PC-3 (cell line): Measurements from ENCODE around the gene TOMM22. TPM values are rescaled to one million over a fixed set of nuclear protein-coding genes. Genes with fewer than 3 reads are reported as not detected.
A peak's percentile ranks its signal among the peaks of the same experiment; 100 is the strongest.

Experiments used
- ATAC-seq: fragments of 200-7000 bp; cut with Tn5 transposase; 2 replicates; pipeline ENCODE4 v1.9.1; 2020; ENCODE audit warnings: mild to moderate bottlenecking, moderate library complexity
- BruUV-seq: library from RNA; stranded (reverse); fragments of 400-500 nt; replicated peaks from 2 replicates; lab custom pipeline; 2021; lab: Mats Ljungman, UMichigan
- CTCF ChIA-PET: fragments of 300-600 bp; sonication (Branson Sonifier 250); formaldehyde crosslinking; loops from one replicate; lab custom pipeline; 2022; ENCODE audit warnings: antibody characterized with exemption; lab: Charles Lee
- POLR2A ChIA-PET: fragments of 300-600 bp; sonication (Branson Sonifier 250); formaldehyde crosslinking; loops from one replicate; lab custom pipeline; 2022; ENCODE audit warnings: antibody characterized with exemption; ENCODE audit not compliant: unreplicated experiment; lab: Charles Lee
- DNase-seq: peaks from one replicate; pipeline ENCODE4 v3.0.0-alpha.2; 2015
- H2AFZ ChIP-seq: fragments of 300-600 bp; sonication (generic); 2 replicates; pipeline ENCODE4 v1.6.0; 2016; ENCODE audit warnings: antibody characterized with exemption, low read length
- H3F3A ChIP-seq: fragments of 300-600 bp; sonication (generic); one replicate; pipeline ENCODE4 v1.6.0; 2017; ENCODE audit warnings: antibody characterized with exemption, low read length, control low read depth, mild to moderate bottlenecking; ENCODE audit not compliant: unreplicated experiment
- H3K27ac ChIP-seq: fragments of 300-600 bp; sonication (generic); 2 replicates; pipeline ENCODE4 v1.5.1; 2016; ENCODE audit warnings: mild to moderate bottlenecking, low read length
- H3K27me3 ChIP-seq: fragments of 300-600 bp; sonication (generic); 2 replicates; pipeline ENCODE4 v1.6.1; 2016; ENCODE audit warnings: low read length, mixed read lengths
- H3K36me3 ChIP-seq: fragments of 300-600 bp; sonication (generic); 2 replicates; pipeline ENCODE4 v1.6.1; 2016; ENCODE audit warnings: low read depth, mixed run types, low read length, mixed read lengths
- H3K4me1 ChIP-seq: fragments of 300-600 bp; sonication (generic); 2 replicates; pipeline ENCODE4 v1.5.1; 2016; ENCODE audit warnings: low read length; ENCODE audit not compliant: insufficient read depth
- H3K4me2 ChIP-seq: fragments of 300-600 bp; sonication (generic); 2 replicates; pipeline ENCODE4 v1.6.0; 2016; ENCODE audit warnings: low read length
- H3K4me3 ChIP-seq: fragments of 300-600 bp; sonication (generic); 2 replicates; pipeline ENCODE4 v1.5.1; 2016; ENCODE audit warnings: mild to moderate bottlenecking, low read length, mixed read lengths
- H3K79me2 ChIP-seq: fragments of 300-600 bp; sonication (generic); 2 replicates; pipeline ENCODE4 v1.6.1; 2017; ENCODE audit warnings: low read length, mixed read lengths
- H3K9ac ChIP-seq: fragments of 300-600 bp; sonication (generic); 2 replicates; pipeline ENCODE4 v1.6.0; 2016; ENCODE audit warnings: mild to moderate bottlenecking, low read length
- H3K9me2 ChIP-seq: fragments of 300-600 bp; sonication (generic); replicated peaks from 2 replicates; pipeline ENCODE4 v1.6.1; 2016; ENCODE audit warnings: mixed run types, low read length, mixed read lengths
- H3K9me3 ChIP-seq: fragments of 300-600 bp; sonication (generic); 2 replicates; pipeline ENCODE4 v1.6.1; 2016; ENCODE audit warnings: low read length, mixed read lengths
- H4K20me1 ChIP-seq: fragments of 300-600 bp; sonication (generic); 2 replicates; pipeline ENCODE4 v1.6.1; 2016; ENCODE audit warnings: low read length, mixed read lengths
- CTCF ChIP-seq: fragments of 300-600 bp; sonication (generic); conservative IDR thresholded peaks from 2 replicates; pipeline ENCODE4 v1.5.1; 2017; ENCODE audit warnings: antibody characterized with exemption, low read depth, mild to moderate bottlenecking, low read length
- EZH2 ChIP-seq: fragments of 300-600 bp; sonication (generic); IDR thresholded peaks from one replicate; pipeline ENCODE4 v1.6.1; 2017; ENCODE audit warnings: antibody characterized with exemption, mild to moderate bottlenecking, low read length; ENCODE audit not compliant: unreplicated experiment
- EZH2phosphoT487 ChIP-seq: fragments of 300-600 bp; sonication (generic); IDR thresholded peaks from 2 replicates; pipeline ENCODE4 v1.6.1; 2018; ENCODE audit warnings: mild to moderate bottlenecking, antibody characterized with exemption, low read length, borderline replicate concordance
- intact Hi-C: fragments of 100-400 bp; cut with micrococcal nuclease; formaldehyde crosslinking; loops from 2 replicates; pipeline ENCODE4 v1.9.0; 2023
- total RNA-seq: library from RNA; depleted of rRNA; stranded (reverse); fragments of >200 nt; gene quantifications from 2 replicates; pipeline ENCODE4 v1.2.3, GENCODE V29; 2014

TOMM22 gene
- total RNA-seq, 1 experiment from 2014 or later, result 82.3 TPM

GRCh38 chr22:38699784-38700183 lies 18.0 kb downstream of the TOMM22 start:
- peak overlapping the region; percentile 76 for H3K27ac ChIP-seq
- H3K27me3 ChIP-seq, result no peaks in the 10 kb centered on the region
- H3K9me2 ChIP-seq, result no peaks in the 10 kb centered on the region
- no peak overlapping the region for H2AFZ ChIP-seq
- CTCF ChIA-PET, result no interaction called here
- TF ChIP-seq CTCF (no peak), EZH2phosphoT487 (no peak), EZH2 (no peak)
- ATAC-seq, result no peak
- intact Hi-C loops, result no loop called here
- H3F3A ChIP-seq, result peaks cover 14% of the 10 kb centered on the region
- H3K36me3 ChIP-seq, result no peaks in the 10 kb centered on the region
- H3K79me2 ChIP-seq, result peaks cover 52% of the 10 kb centered on the region
- peak overlapping the region; percentile 85 for H3K4me3 ChIP-seq
- POLR2A ChIA-PET, result no interaction called here
- H3K4me1 ChIP-seq, result peaks cover 39% of the 10 kb centered on the region
- TSS peak; percentile 83 for BruUV-seq
- H3K9ac ChIP-seq, result peak overlapping the region; percentile 97
- H4K20me1 ChIP-seq, result peaks cover 23% of the 10 kb centered on the region
- peak; percentile 27 for DNase-seq
- H3K9me3 ChIP-seq, result no peaks in the 10 kb centered on the region
- peak overlapping the region; percentile 94 for H3K4me2 ChIP-seq

- peak; percentile 23 for ATAC-seq
- Histone ChIP-seq H3K27ac (peak overlapping the region; percentile 76), H3K27me3 (no peaks in the 10 kb centered on the region), H3K9me2 (no peaks in the 10 kb centered on the region), H3K4me2 (peak overlapping the region; percentile 94), H4K20me1 (peaks cover 23% of the 10 kb centered on the region), H3F3A (peaks cover 14% of the 10 kb centered on the region), H2AFZ (peak overlapping the region; percentile 48; the same call in 1 of the 2 replicates), H3K36me3 (no peaks in the 10 kb centered on the region), H3K9me3 (no peaks in the 10 kb centered on the region), H3K4me1 (peaks cover 43% of the 10 kb centered on the region), H3K4me3 (peak overlapping the region; percentile 85), H3K9ac (peak overlapping the region; percentile 97), H3K79me2 (peaks cover 47% of the 10 kb centered on the region)
- intact Hi-C loops, result no loop called here
- ChIA-PET POLR2A (no interaction called here), CTCF (no interaction called here)
- DNase-seq, result peak; percentile 53
- TF ChIP-seq EZH2phosphoT487, result no peak
- BruUV-seq, result no TSS peak
Measured at GRCh38 chr22:38700270-38700788, 18.6 kb downstream of the TOMM22 start.

GRCh38 chr22:38700789-38701628 lies 19.3 kb downstream of the TOMM22 start, which contains the start of gene JOSD1:
JOSD1 (minus strand) TSS chr22:38700943; CDS start chr22:38699987, 956 bp downstream.
- Histone ChIP-seq H3K9me3 (no peaks in the 10 kb centered on the region), H3K79me2 (peaks cover 42% of the 10 kb centered on the region), H4K20me1 (peaks cover 23% of the 10 kb centered on the region), H3K4me2 (peak within 1 kb of the TSS; percentile 94), H3K9me2 (no peaks in the 10 kb centered on the region), H2AFZ (peak within 1 kb of the TSS; percentile 58), H3F3A (peaks cover 14% of the 10 kb centered on the region), H3K9ac (peak within 1 kb of the TSS; percentile 97), H3K36me3 (no peaks in the 10 kb centered on the region), H3K4me1 (peaks cover 41% of the 10 kb centered on the region), H3K27me3 (no peaks in the 10 kb centered on the region), H3K4me3 (peak within 1 kb of the TSS; percentile 85), H3K27ac (peak within 1 kb of the TSS; percentile 92)
- ChIA-PET POLR2A (no interaction called here), CTCF (no interaction called here)
- intact Hi-C loops, result no loop called here
- TF ChIP-seq EZH2phosphoT487, result peak; percentile 76
- TF ChIP-seq EZH2, result no peak
- ATAC-seq, result peak; percentile 23
- peak; percentile 93 for DNase-seq
- TSS peak; percentile 69 for BruUV-seq
